GM23248 (cell line): ENCODE results near the gene OR7G1. TPM values are rescaled to one million over a fixed set of nuclear protein-coding genes. Genes with fewer than 3 reads are reported as not detected.
"Not testable (repeated sequence)": the region's sequence is repeated elsewhere in the genome, so short reads cannot be mapped to it uniquely, and the experiment has no call there.

Source experiments
- DNase-seq: peaks from one replicate; pipeline ENCODE4 v3.0.0-alpha.2; 2015
- H2AFZ ChIP-seq: fragments of 200-600 bp; sonication (generic); 2 replicates; pipeline ENCODE4 v1.6.1; 2016; ENCODE audit warnings: antibody characterized with exemption
- H3F3A ChIP-seq: fragments of 200-600 bp; sonication (generic); 2 replicates; pipeline ENCODE4 v1.6.1; 2016; ENCODE audit warnings: mild to moderate bottlenecking, antibody characterized with exemption, mixed run types; ENCODE audit not compliant: insufficient read depth
- H3K27ac ChIP-seq: fragments of 200-600 bp; sonication (generic); 2 replicates; pipeline ENCODE4 v1.5.1; 2016; ENCODE audit warnings: mild to moderate bottlenecking
- H3K27me3 ChIP-seq: fragments of 200-600 bp; sonication (generic); replicated peaks from 2 replicates; pipeline ENCODE4 v1.6.1; 2016; ENCODE audit warnings: mild to moderate bottlenecking; ENCODE audit not compliant: insufficient read depth
- H3K36me3 ChIP-seq: fragments of 200-600 bp; sonication (generic); 2 replicates; pipeline ENCODE4 v1.6.1; 2016; ENCODE audit warnings: low read depth, mild to moderate bottlenecking
- H3K4me1 ChIP-seq: fragments of 200-600 bp; sonication (generic); 2 replicates; pipeline ENCODE4 v1.6.1; 2016; ENCODE audit warnings: mild to moderate bottlenecking; ENCODE audit not compliant: insufficient read depth
- H3K4me2 ChIP-seq: fragments of 200-600 bp; sonication (generic); one replicate; pipeline ENCODE4 v1.6.1; 2016; ENCODE audit warnings: mild to moderate bottlenecking; ENCODE audit not compliant: unreplicated experiment
- H3K4me3 ChIP-seq: fragments of 200-600 bp; sonication (generic); 2 replicates; pipeline ENCODE4 v1.5.1; 2016; ENCODE audit warnings: mild to moderate bottlenecking
- H3K79me2 ChIP-seq: fragments of 200-600 bp; sonication (generic); 2 replicates; pipeline ENCODE4 v1.6.1; 2016; ENCODE audit warnings: mild to moderate bottlenecking; ENCODE audit not compliant: insufficient read depth
- H3K9ac ChIP-seq: fragments of 200-600 bp; sonication (generic); 2 replicates; pipeline ENCODE4 v1.6.1; 2016; ENCODE audit warnings: mild to moderate bottlenecking
- H3K9me2 ChIP-seq: fragments of 200-600 bp; sonication (generic); 2 replicates; pipeline ENCODE4 v1.6.1; 2016; ENCODE audit warnings: mixed run types, mild to moderate bottlenecking, moderate library complexity; ENCODE audit not compliant: insufficient read depth
- H3K9me3 ChIP-seq: fragments of 200-600 bp; sonication (generic); one replicate; pipeline ENCODE4 v1.6.1; 2017; ENCODE audit warnings: low read depth
- H4K20me1 ChIP-seq: fragments of 200-600 bp; sonication (generic); 2 replicates; pipeline ENCODE4 v1.6.0; 2016; ENCODE audit not compliant: insufficient read depth
- EZH2 ChIP-seq: fragments of 200-600 bp; sonication (generic); IDR thresholded peaks from 2 replicates; pipeline ENCODE4 v1.6.1; 2018; ENCODE audit warnings: antibody characterized with exemption, mild to moderate bottlenecking; ENCODE audit not compliant: insufficient read depth, poor library complexity, severe bottlenecking
- EZH2phosphoT487 ChIP-seq: fragments of 200-600 bp; sonication (generic); IDR thresholded peaks from 2 replicates; pipeline ENCODE4 v1.6.1; 2018; ENCODE audit warnings: antibody characterized with exemption, moderate library complexity, mild to moderate bottlenecking, low read depth; ENCODE audit not compliant: insufficient read depth
- WGBS, 2 experiments: methylation state at CpG; one replicate each; pipeline ENCODE4 v1.1.6; 2015 to 2017; ENCODE audit warnings: low lambda C conversion rate in 2 of 2, low coverage in 1 of 2; ENCODE audit errors: missing lambda C conversion rate in 2 of 2; 5-methylcytosine and 5-hydroxymethylcytosine counted together
- in situ Hi-C: fragments of 300-500 bp; cut with MboI; formaldehyde crosslinking; loops from 2 replicates; pipeline ENCODE4 v1.15.0; 2020
- polyA plus RNA-seq: library from polyadenylated mRNA; unstranded; fragments of >200 nt; fragmentation: Nextera tagmentation; extraction: Ambion mirVana; gene quantifications from 2 replicates; pipeline ENCODE4 v1.2.1, GENCODE V29; 2016
- small RNA-seq: library from RNA; depleted of rRNA; stranded (forward); fragments of <200 nt; gene quantifications from one replicate; pipeline ENCODE3, GENCODE V24; 2014; ENCODE audit warnings: low read depth, low replicate concordance
- total RNA-seq: library from RNA; depleted of rRNA; stranded (reverse); fragments of >200 nt; shearing (Covaris generic); gene quantifications from 2 replicates; pipeline ENCODE4 v1.2.3, GENCODE V29; 2014; rRNA removed

The OR7G1 gene
- total and polyA plus RNA-seq, 2 experiments from 2014 or later, result not detected

- H3K27me3 ChIP-seq, result no peaks in the 10 kb centered on the region
- in situ Hi-C loops, result no loop called here
- no peak overlapping the region for H3K27ac ChIP-seq
- H3K9me2 ChIP-seq, result no peaks in the 10 kb centered on the region
- no peaks in the 10 kb centered on the region for H3K4me1 ChIP-seq
- no peak overlapping the region for H2AFZ ChIP-seq
- DNase-seq, result no peak
- H3F3A ChIP-seq, result no peaks in the 10 kb centered on the region
- TF ChIP-seq EZH2 (no peak), EZH2phosphoT487 (no peak)
- no peaks in the 10 kb centered on the region for H4K20me1 ChIP-seq
- H3K79me2 ChIP-seq, result no peaks in the 10 kb centered on the region
- no peak overlapping the region for H3K4me3 ChIP-seq
- no peaks in the 10 kb centered on the region for H3K9me3 ChIP-seq
- no peaks in the 10 kb centered on the region for H3K36me3 ChIP-seq
- no peak overlapping the region for H3K4me2 ChIP-seq
- H3K9ac ChIP-seq, result no peak overlapping the region
- 22 to 24% methylated on average over 6 of the region's 6 CpGs for WGBS, 2 experiments
Observed at GRCh38 chr19:9073806-9074205, 41.8 kb downstream of the OR7G1 start.

DNA sequence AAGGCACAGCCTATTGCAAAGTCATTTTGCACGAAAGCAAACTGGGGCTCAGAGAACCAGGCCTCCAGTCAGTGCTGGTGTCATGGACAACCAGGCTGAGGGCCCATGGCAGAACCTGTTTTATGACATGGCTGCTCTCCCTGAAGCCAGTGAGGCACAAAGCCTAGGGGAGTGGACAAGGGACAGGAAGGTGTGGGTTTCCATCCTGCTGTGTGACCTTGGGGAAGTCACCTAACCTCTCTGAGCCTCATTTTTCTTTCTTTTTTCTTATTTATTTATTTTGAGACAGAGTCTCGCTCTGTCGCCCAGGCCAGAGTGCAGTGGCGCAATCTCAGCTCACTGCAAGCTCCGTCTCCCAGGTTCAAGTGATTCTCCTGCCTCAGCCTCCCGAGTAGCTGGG, 43.8 kb downstream of the OR7G1 start:
- H2AFZ ChIP-seq, in situ Hi-C loops, H3K79me2 ChIP-seq, H3F3A ChIP-seq, H3K9ac ChIP-seq, H3K9me2 ChIP-seq, H4K20me1 ChIP-seq, H3K4me3 ChIP-seq, H3K9me3 ChIP-seq, H3K27me3 ChIP-seq, DNase-seq, H3K36me3 ChIP-seq, H3K27ac ChIP-seq, H3K4me2 ChIP-seq, H3K4me1 ChIP-seq: not testable (repeated sequence)
- WGBS, 2 experiments, result 46 to 61% methylated on average over 6 of the region's 6 CpGs

DNA sequence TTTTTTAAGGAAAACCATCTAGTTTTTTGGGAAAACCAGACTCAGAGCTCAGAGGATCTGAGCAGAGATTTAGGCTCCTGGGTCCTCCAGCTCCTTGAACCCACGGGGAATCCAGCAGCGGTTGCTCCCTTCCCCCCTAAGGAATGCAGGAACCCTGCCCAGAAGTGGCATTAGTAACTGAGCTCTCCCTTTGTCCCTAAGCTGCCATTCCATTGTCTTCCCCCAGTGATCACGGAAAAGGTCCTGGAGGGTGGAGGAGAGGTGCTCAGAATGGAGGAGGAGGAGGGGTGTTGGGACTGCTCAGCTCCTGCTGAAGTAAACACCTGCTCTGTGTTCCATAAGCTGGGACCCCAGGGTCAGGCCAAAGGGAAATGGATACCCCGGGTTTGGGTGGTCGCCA, 45.5 kb downstream of the OR7G1 start:
- H3K4me1 ChIP-seq, result no peaks in the 10 kb centered on the region
- no peaks in the 10 kb centered on the region for H3K79me2 ChIP-seq
- no peak for TF ChIP-seq EZH2phosphoT487
- TF ChIP-seq EZH2, result no peak
- no peak overlapping the region for H2AFZ ChIP-seq
- no peaks in the 10 kb centered on the region for H3K27me3 ChIP-seq
- 21 to 33% methylated on average over 5 of the region's 5 CpGs for WGBS, 2 experiments
- no peak overlapping the region for H3K4me2 ChIP-seq
- H3K36me3 ChIP-seq, result no peaks in the 10 kb centered on the region
- no peak overlapping the region for H3K4me3 ChIP-seq
- no peak overlapping the region for H3K27ac ChIP-seq
- no peaks in the 10 kb centered on the region for H4K20me1 ChIP-seq
- in situ Hi-C loops, result no loop called here
- H3K9ac ChIP-seq, result no peak overlapping the region
- no peaks in the 10 kb centered on the region for H3K9me3 ChIP-seq
- no peaks in the 10 kb centered on the region for H3F3A ChIP-seq
- no peak for DNase-seq
- H3K9me2 ChIP-seq, result no peaks in the 10 kb centered on the region

DNA sequence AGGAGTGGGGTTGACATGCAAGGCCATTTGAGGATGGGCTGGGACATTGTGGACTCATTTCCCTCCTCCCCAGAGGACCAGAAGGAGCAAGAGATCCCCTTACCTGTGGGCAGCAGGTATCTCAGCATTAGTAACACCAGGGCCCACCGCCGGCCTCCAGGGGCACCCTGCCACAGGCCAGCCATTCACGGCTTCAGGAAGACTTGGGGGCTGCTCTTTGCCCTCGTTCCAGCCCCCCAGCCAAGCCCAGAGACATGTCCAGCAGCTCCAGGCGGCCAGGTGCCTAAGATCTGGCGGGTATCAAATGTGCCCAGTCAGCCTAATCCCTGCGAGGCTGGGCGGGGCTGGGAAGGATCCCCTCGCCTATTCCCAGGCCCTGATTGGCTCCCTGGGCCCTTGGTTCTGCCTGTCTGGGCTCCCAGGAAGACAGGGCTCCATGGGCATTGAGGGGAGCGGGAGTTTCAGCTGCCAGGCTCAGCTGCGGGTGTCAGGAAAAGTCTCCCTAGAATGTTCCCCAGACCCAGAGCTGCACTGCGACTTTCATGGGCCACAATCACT, 50.0 kb downstream of the OR7G1 start:
- Histone ChIP-seq H3K9me2 (no peaks in the 10 kb centered on the region), H3K4me2 (no peak overlapping the region), H3K9ac (no peak overlapping the region), H3K4me1 (no peaks in the 10 kb centered on the region), H3K4me3 (no peak overlapping the region), H3K9me3 (no peaks in the 10 kb centered on the region), H3K27ac (no peak overlapping the region), H3K79me2 (no peaks in the 10 kb centered on the region), H3K27me3 (no peaks in the 10 kb centered on the region), H3F3A (no peaks in the 10 kb centered on the region), H3K36me3 (no peaks in the 10 kb centered on the region), H4K20me1 (no peaks in the 10 kb centered on the region), H2AFZ (no peak overlapping the region)
- no peak for TF ChIP-seq EZH2phosphoT487
- TF ChIP-seq EZH2, result no peak
- in situ Hi-C loops, result no loop called here
- no peak for DNase-seq
- 16 to 25% methylated on average over 12 of the region's 12 CpGs for WGBS, 2 experiments

Small RNAs within 50 kb of the gene (small RNA-seq; reads per million reads assigned to genes)
- gene OR1M4P, result not detected

Other genes starting within 250 kb of the OR7G1 start
- not detected in 2 replicates for gene MUC16, start 105.4 kb downstream of the OR7G1 start, total RNA-seq
- not detected in 2 replicates for gene MUC16, start 105.4 kb downstream of the OR7G1 start, polyA plus RNA-seq
- gene OR1M1, start 28.7 kb downstream of the OR7G1 start, total RNA-seq, result not detected in 2 replicates
- not detected in 2 replicates for gene OR1M1, start 28.7 kb downstream of the OR7G1 start, polyA plus RNA-seq
- not detected in 2 replicates for gene OR7G2, start 8.3 kb downstream of the OR7G1 start, total RNA-seq
- not detected in 2 replicates for gene OR7G2, start 8.3 kb downstream of the OR7G1 start, polyA plus RNA-seq
- gene OR7G3, start 11.2 kb upstream of the OR7G1 start, total RNA-seq, result not detected in 2 replicates
- gene OR7G3, start 11.2 kb upstream of the OR7G1 start, polyA plus RNA-seq, result not detected in 2 replicates
- 10.5 and 11.6 TPM in 2 replicates for gene ZNF317, start 24.6 kb upstream of the OR7G1 start, total RNA-seq
- 16.0 and 19.5 TPM in 2 replicates for gene ZNF317, start 24.6 kb upstream of the OR7G1 start, polyA plus RNA-seq
- not detected in 2 replicates for gene OR7D2, start 63.2 kb upstream of the OR7G1 start, total RNA-seq
- gene OR7D2, start 63.2 kb upstream of the OR7G1 start, polyA plus RNA-seq, result not detected in 2 replicates
- gene OR7D4, start 103.8 kb upstream of the OR7G1 start, total RNA-seq, result not detected in 2 replicates
- not detected in 2 replicates for gene OR7D4, start 103.8 kb upstream of the OR7G1 start, polyA plus RNA-seq
- gene OR7E24, start 135.2 kb upstream of the OR7G1 start, total RNA-seq, result not detected in 2 replicates
- gene OR7E24, start 135.2 kb upstream of the OR7G1 start, polyA plus RNA-seq, result not detected in 2 replicates
- gene ZNF699, start 194.1 kb upstream of the OR7G1 start, total RNA-seq, result 3.9 and 12.4 TPM in 2 replicates
- 3.2 and 3.7 TPM in 2 replicates for gene ZNF699, start 194.1 kb upstream of the OR7G1 start, polyA plus RNA-seq
- 6.7 and 8.1 TPM in 2 replicates for gene ZNF559, start 208.4 kb upstream of the OR7G1 start, total RNA-seq
- gene ZNF559, start 208.4 kb upstream of the OR7G1 start, polyA plus RNA-seq, result 9.5 and 13.4 TPM in 2 replicates
- 1.8 and 3.2 TPM in 2 replicates for gene ZNF177, start 247.2 kb upstream of the OR7G1 start, total RNA-seq
- 0.61 and 1.2 TPM in 2 replicates for gene ZNF177, start 247.2 kb upstream of the OR7G1 start, polyA plus RNA-seq